ENCODE data around the gene ZFAND2A.

ZFAND2A gene

DNA sequence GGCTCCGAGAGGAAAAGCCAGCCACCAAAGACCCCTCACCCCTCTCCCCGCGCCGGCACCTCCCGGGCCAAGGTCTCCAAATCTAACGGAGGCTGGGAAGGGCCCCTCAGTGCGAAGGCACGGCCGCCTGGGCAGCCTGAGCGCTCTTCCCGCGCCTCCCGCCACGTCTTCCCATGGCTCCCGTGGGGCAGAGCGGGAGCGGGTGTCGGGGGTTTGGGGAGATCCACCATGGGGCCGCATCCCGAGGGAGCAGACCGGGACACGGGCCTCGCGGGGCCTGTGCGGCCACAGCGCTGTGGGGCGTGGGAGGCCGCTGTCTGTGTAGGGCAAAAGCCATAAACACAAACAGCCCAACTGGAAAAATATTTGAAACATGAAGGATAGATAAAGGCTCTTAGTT, 49.6 kb downstream of the ZFAND2A start:
- DNase-seq, result no peak

DNA sequence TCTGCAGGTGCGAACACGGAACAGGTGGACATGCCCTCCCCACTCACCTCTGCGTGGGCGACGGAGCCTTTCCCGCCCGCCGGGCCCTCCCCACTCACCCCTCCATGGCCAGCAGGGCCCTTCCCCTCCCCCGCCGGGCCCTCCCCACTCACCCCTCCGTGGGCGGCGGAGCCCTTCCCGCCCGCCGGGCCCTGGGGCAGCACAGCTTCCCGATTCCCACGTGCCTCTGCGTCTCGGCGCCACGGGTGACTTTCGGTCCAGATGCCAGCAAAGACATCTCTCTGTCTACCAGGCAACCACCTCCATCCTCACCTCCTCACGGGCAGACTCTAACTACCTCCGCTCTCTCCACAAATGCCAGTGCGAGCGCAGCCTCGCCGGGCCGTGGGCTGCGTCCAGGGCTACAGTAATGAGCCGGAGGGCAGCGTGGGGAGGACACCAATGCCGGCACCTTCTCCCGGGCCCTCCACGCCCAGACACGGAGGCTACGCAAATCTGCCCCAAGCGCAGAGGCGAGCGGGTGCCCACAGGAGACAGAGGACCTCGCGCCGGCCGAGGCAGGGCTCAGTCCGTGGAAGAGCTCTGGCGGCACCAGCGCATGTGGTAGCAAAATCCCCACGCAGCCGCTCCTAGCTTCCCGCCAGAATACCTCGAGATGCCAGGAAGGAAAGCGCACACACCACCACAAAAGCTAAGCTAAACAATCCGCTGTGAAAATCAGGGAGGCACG, 50.2 kb downstream of the ZFAND2A start:
- no peak for DNase-seq

DNA sequence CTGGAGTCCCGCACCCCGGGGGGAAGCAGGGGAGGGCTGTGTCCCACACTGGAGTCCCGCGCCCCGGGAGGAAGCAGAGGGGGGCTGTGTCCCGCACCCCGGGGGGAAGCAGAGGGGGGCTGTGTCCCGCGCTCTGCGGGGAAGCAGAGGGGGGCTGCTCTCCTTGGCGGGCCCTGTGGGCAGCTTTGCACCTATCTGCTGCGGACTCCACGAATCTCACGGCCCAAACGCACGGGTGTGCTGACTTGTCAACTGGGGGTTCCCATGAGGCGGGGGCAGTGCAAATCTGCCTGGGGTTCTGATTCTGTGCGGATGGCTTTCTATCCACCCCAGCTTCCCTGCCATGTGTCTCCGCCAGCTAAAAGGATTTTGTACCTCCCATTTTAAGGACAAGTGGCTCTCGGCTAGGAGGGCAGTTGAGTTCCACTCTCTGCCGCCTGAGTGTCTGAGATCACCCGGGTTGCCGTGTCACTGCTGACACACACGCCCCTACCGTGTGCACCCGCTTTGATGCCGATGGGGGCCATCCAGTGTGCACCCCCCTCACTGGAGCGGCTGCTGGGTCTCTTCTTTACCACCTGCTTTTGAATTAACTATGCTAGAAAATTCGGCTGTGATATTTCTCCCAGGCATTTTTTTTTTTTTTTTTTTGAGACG, 51.6 kb downstream of the ZFAND2A start:
- DNase-seq, result no peak

DNA sequence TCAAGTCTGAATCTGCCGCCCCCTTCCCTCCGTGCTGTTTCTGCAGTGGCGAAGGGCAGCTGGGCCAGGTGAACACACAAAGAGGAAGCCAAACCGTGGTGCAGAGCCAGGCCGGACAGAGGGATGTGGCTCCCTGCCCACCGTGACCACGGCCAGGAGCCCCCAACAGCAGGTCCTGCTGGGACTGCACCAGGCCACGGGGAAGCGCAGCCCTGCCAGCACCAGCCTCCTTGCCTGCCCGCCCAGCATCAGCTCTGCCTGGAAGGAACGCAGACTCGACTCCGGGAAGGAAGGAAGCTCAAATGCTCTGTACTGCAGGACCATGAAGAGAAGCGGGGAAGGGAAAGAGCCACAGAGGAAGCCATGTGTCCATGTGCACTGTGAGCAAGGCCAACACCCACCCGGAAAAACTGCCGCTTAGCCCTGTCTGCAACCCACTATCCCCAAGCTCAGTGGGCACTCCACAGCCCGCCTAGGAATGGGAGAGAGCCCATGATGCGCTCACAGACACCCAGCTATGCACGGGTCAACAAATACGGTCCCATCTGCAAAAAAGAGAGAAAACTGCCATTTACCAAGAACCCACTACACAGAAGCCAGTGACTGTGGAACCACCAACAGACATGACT, 53.1 kb downstream of the ZFAND2A start:
- no peak for DNase-seq

DNA sequence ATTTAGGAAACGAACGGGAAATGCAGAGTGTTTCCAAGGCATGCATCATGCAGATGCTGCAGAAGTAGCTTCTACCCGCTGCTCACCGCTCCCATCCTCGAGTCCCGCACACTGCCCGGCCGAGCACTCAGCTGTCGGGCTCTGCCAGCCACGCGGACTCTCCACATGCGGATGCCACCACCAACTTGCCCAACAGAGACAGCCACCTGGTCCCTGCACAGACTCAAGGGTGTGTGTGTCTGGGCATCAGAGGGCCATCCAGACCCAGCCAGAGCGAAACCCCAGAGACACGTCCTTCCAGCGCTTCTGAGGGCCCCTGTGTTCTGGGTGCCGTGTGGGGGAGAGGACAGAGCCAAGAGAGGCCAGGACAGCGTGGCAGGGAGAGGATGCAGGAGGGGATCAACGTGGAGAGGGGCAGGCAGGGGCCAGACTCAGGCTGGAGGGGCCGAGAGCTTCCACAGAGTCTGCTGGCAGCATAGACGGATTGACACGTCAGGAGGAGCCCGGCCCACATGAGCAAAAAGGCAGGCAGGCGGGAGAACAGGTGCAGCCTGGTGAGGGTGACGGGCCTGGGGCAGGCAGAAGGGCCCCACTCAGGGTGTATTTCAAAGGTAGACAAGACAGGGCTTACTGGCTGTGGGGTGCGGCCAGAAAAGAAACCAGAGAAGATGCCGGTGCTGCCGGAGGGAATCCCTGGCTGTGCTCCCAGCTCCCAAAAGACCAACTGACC, 53.8 kb downstream of the ZFAND2A start:
- DNase-seq, result no peak

DNA sequence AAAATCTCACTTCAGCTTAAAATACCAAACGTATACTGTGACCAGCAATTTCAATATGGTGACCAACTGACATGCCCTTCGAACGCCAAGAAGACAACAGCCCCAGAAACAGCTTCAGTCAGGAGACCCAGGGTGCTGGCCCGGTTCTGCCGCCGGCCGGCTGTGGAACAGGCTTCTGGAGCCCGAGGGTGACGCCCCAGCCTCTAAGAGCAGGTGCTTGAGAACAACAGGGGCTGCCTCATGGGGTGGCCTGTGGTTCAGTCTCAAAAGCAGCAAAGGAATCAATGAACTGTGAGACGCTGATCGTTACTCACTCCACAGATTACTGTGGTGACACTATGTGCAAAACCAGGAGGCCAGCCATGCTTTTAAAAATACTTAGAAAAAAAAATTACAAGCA, 54.8 kb downstream of the ZFAND2A start:
- no peak for DNase-seq

DNA sequence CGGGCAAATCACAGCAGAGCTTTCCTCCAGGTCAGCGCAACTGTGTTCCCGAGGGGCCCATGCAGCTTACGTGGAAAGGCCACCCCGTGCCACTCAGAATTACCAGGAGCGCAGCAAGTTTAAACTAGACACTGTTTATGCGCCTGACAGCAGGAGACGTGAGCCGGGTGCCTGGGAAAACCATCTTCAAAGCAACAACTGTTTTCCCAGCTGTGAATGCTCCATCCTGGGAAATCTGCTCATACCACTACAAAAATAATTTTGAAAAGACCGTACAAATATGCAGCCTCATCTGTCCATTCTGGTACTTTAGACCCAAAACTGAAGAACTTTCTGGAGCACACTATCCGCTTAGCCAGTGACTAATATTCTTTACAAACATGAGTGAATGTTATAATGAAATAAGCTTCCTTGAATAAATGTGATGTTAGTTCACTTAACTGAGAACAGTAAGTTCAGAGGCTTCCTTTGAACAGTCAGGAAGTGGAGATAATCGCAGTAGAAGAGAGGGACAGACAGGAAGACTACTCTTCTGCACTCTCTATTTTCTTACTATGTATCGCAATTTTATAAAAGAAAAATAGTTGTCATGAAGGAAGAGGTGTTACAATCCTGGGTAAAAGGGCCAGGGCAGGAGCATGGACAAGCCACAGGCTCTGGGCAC, 55.3 kb downstream of the ZFAND2A start:
- no peak for DNase-seq

DNA sequence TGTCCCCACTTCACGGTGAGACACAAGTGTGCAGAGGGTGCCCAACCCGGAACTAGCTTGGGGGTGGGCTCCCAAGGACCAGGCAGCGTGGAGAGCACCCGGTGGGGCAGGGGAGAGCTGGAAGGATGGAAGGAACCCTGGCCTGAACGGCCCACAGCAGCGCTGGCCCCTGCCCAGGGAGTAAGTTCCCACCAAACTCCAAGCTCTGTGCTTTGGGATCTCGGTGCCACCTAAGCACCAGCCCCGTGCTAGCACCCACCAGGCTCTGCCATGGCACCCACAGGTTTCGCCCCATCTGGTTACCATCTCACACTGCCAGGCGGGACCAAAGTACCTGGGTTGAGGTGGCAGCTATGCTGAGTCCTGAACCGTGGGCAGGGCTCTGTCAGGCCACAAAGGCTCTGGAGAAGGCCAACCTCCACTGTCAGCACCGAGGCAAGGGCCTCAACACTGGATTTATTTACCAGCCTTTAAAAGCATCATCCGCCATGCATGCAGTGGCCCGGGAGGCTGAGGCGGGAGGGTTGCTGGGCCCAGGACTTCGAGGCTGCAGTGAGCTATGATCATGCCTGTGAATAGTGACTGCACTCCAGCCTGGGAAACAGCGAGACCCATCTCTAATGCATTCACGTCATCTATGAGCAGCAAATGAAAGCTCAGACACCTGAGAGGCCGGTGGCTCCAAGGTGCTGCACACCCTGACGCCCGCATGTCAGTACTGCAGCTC, 56.0 kb downstream of the ZFAND2A start:
- DNase-seq, result no peak

DNA sequence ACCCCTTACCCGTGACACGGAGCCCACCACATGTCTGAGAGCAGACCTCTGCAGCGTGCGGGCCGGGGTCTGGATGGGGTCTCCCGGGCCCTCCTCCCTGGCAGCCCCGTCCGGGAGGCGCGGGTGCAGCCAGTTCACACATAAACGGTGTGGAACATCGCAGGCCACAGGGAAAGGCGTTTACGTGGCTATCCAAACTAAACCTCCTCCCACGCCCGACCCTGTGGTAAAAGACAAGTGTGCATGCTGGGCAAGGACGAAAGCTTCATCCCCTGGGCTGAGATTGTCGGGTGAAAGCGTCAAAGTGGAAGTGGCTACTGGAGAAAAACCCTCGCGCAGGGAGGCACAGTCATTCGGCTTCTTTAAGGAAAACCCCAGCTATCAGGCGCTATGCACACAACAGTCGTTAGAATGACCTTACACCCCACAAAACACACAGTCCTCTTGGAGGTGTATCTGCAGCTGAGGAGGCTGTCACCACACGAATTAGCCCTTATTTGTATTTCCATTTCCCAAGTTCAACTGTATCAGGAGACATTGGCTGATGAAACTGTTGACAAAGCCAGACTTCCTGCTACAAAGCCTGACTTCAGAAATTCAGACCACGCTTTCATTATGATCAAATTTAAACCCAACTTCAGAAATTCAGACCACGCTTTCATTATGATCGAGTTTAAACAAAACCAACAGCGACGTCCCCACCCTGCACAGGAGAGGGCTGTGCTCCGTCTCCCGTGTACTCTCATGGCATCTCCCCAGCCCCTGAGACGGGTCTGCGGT, 56.8 kb downstream of the ZFAND2A start:
- no peak for DNase-seq
